HG02938 (cell line): ENCODE measurements around the gene UBE2S.
"Not testable (repeated sequence)": the region's sequence is repeated elsewhere in the genome, so short reads cannot be mapped to it uniquely, and the experiment has no call there.

Experiments used
- ATAC-seq: cut with Tn5 transposase; IDR thresholded peaks from one replicate; pipeline ENCODE4 v1.9.1; 2021; ENCODE audit warnings: mild to moderate bottlenecking, moderate library complexity; ENCODE audit not compliant: unreplicated experiment

Gene UBE2S

DNA sequence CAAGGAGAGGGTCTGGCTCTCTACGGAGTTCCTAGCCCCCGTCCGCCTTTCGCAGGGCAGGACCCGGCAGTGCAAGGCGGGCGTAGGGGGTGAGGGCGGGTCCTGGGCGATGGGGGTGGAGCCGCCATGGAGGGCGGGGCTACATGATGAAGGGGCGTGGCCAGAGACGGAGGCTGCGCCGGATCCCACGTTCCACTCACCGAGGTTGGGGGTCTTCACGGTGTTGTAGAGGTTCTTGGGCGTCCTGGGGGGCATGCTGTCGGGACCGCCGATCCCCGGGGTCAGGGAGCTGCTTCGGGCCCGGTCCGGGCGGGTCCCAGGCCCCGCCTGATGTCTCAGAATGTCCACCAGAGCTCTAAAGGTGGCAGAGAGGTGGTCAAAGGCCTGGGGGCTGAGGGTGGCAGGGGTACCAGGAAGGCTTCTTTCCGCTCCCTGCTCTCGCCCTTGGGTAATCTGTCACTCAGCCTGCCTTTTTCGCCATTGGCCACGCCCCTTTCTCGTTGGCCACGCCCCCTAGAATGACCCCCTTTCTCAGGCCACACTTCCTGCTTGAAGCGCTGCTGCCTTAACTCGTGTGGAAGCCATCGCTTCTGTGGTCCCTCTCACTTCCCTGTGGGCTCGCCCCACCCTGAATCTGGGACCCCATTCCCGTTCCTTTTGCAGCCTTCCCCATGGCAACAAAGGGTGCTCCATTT is 33.0 kb upstream of the UBE2S start:
- ATAC-seq: no peak

DNA sequence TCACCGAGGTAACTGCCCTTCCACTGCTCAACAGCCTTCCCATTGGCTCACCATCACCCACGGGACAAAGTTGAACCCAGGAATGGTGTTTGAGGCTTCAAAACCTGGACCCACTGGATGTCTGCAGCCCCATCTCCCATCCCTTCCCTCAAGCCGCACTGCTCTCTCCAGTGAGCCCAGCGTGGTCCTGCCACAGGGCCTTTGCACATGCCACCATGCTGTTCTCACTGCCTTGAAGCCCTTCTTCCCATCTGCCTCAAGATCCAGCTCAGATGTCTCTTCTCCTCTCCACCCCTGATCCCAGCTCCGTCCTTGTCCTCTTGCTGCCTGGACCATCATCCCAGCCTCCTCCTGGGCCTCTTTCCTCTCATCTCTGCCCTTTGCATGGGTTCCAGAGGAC is 31.5 kb upstream of the UBE2S start:
- ATAC-seq: no peak

DNA sequence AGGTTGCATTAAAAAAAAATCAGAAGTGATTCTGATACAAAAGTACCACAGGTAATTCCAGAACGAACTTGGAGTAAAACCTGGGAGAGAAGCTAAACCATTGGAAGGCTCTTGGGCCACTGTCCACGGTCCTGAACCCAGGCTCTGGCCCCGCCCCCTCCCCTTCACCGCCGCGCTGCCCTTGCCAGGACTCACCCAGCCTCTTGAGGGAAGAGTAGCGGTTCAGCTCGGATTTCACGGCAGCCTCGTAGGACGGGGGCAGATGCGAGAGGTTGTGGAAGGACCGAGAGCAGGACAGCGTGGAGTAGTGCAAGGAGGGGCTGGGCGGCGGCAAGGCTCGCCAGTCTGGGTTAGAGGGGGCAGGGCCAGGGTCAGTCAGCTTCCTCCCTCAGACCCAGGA is 29.8 kb upstream of the UBE2S start:
- no peak for ATAC-seq

DNA sequence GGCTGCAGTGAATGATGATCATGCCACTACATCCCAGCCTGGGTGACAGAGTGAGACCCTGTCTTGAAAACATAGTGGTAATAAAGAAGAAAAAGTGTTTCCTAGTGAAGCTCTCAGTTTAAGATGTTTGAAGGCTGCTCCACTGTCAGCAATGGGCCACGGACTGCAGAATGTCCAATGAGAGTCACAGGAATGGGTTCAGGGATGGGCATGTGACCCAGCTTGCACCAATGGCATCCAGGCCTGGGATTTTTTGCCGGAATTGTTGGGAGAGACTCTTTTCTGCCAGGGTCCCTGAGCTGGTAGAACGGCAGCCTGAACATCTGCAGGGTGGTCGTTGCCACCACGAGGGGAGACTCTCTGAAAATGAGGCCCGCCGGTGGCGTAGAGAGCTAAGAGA is 29.3 kb upstream of the UBE2S start:
- no peak for ATAC-seq

DNA sequence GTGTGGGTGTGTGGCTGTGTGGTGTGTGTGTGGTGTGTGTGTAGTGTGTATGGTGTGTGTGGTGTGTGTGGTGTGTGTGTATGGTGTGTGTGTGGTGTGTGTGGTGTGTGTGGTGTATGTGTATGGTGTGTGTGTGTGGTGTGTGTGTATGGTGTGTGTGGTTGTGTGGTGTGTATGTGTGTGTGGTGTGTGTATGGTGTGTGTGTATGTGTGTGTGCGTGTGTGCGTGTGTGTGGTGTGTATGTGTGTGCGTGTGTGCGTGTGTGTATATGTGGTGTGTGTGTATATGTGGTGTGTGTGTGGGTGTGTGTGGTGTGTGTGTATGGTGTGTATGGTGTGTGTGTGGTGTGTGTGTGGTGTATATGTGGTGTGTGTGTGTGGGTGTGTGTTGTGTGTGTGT is 27.4 kb upstream of the UBE2S start:
- no peak for ATAC-seq

DNA sequence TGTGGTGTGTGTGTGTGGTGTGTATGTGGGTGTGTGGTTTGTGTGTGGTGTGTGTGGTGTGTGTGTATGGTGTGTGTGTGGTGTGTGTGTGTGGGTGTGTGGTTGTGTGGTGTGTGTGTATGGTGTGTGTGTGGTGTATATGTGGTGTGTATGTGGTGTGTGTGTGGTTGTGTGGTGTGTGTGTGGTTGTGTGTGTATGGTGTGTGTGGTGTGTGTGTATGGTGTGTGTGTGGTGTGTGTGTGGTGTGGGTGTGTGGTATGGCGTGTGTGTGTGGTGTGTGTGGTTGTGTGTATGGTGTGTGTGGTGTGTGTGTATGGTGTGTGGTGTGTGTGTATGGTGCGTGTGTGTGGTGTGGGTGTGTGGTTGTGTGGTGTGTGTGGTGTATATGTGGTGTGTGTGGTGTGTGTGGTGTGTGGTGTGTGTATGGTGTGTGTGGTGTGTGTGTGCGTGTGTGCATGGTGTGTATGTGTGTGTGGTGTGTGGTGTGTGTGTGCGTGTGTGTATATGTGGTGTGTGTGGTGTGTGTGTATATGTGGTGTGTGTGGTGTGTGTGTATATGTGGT is 26.9 kb upstream of the UBE2S start:
- no peak for ATAC-seq

DNA sequence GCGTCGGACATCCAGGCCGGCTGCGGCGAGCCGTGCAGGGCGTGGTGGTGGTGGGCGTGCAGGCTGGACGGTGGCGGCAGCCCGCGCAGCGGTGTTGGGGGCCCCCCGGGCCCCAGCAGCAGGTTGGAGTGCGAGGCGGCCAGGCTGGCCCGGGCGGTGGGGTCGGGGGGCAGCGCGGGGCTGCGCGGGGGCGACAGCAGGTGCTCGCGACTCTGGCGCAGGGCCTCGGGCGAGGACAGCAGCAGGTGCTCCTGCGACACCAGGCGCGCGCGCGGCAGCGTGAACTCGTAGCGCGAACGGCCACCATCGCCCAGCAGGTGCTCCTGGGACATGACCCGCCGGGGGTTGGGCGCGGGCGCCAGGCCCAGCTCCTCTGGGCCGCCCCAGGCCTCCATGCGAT is 25.7 kb upstream of the UBE2S start:
- no peak for ATAC-seq

DNA sequence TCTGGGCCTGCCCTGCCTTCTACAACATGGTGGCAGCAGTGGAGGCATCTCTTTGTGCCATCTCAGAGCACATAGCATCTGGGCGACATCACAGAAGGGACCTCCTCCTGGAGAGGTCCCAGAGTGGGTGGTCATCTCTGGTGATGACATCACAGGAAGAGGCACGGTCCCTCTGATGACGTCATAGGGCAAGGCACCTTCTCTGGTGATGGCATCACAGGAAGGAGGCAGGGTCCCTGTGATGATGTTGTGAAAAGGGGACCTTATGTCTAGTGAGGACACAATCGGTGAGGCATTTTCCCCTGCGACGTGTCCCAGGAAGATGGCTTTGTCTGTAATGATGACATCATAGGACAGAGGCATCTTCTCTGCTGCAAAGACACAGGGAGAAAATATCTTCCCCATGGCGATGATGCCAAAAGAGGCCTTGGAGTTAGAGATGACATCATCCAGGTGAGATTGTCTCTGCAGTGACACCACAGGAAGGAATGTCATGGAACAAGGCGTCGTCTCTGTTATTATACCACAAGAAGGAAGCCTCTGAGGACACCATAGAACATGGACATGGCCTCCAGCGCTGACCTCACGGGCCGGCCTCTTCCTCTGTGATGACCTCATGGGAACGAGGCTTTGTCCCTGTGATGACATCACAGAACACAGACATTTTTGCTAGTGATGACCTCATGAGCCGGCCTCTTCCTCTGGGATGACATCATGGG is 24.8 kb upstream of the UBE2S start:
- ATAC-seq: no peak

DNA sequence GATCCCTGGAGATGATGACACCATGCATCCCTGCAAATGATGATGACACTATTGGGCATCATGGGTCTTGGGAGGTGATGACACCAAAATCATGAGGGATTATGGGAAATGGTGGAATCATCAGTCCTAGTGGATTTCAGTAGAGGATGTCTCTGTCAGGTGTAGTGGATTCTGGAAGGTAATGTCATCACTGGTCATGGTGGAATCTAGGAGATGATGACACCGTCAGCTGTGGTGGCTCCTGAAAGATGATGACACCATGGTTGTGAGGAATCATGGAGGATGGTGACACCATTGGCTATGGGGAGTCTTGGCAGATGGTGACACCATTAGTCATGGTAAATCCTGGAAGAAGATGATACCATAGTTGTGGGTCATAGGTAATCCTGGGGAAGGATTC is 23.6 kb upstream of the UBE2S start:
- no peak for ATAC-seq

DNA sequence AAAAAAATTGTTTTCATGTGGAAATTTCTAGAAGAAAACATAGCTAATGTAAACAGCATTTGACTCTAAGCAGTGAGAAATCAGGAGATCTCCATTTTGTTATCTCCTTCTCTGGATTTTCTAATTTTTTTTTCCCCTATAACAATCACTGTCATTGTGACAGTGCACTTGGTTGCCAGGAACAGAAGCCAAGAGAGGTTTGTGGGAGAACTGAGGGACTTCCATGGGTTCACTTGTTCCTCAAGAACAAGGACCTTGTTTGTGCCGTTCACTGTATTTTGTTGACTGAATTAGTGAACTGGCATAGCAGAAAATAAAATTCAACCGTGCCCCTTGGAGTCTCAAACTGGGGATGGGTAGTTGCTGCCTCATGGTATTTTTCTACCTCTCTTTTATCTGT is 18.5 kb upstream of the UBE2S start:
- ATAC-seq: no peak

DNA sequence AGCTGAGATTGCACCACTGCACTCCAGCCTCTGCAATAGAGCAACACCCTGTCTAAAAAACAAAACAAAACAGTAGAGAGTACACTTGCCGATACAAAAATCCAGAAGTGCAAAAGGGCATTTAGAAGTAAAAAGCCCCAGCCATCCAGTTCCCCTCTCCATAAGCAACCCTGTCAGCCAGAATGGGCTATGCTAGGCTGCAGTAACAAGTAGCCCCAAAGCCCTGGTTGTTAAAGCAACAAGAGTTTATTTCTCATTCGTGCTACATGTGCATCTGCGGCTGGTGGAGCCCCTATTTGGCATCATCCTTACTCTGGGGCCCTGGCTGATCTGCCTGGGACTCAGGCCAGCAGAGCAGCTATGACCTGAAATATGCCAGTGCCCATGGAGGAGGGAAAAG is 16.9 kb upstream of the UBE2S start:
- ATAC-seq: no peak

DNA sequence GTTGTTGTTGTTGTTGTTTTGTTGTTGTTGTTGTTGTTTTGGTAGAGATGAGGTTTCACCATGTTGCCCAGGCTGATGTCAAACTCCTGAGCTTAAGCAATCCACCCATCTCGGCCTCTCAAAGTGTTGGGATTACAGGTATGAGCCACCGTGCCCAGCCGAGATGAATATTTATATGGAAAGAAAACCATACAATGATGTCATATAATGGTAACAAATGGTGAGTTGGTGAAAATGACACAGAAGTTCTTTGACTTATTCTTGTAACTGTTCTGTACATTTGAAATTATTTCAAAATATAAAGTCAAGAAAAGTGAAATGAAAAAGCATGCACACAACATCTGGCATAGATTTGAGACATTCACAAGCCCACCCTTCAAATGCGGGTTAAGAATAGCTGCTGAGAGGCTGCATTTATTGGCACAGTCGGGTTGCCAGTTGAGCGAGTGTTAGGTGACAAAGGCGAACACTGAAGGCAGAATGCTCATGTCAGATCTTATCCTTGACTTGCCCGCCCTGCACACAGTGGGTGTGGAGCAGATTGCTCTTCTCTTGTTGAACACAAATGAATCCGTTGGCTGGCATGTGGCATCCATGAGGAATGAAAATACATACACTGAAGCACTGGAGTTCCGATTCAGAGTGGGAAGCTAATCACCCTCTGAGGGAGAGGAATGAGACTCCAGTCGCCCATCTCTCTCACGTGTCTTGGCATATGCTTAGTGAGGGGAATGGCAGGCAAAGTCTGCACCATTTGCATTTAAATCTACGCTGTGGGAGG is 15.8 kb upstream of the UBE2S start:
- ATAC-seq: no peak

DNA sequence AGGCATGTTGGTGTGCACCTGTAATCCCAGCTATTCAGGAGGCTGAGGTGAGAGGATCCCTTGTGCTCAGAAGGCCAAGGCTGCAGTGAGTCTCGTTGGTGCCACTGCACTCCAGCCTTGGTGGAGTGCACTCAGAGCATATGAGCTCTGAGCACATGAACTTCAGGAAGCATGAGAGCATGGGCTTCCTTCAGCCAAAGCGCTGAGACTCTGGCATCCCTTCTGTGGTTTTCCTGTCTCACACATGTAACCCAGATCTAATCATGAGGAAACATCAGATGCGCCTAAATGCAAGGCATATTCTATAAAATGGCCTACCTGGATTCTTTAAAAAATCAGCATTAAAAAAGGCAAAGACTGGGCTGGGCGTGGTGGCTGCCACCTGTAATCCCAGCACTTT is 13.7 kb upstream of the UBE2S start:
- ATAC-seq: not testable (repeated sequence)

DNA sequence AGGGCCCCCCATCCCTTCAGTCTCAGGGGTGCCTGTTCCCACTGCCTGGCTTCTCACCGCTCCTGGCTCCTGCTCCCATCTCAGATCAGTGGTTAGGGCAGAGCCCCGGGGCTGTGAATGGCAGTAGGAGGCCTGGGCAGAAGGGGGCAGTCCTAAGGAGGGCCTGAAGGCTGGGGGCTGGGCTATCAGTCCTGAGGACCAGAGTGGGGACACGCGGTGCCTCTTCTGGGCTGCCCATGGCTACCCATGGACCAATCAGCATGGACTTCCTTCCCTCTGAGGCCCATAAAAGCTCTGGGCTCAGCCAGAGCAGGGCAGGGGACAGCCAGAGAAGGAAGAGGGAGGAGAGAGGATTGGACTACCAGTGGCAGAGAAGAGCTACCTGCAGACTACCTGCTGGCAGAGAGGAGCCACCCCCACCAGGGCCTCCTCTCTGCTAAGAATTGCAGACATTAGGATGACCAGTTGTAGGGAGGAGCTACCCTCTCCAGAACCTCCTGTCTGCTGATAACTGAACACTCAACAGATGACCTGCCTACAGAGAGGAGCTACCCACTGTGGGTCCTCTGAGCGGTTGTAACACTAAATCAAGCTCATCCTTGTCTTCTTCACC is 12.1 kb upstream of the UBE2S start:
- no peak for ATAC-seq

DNA sequence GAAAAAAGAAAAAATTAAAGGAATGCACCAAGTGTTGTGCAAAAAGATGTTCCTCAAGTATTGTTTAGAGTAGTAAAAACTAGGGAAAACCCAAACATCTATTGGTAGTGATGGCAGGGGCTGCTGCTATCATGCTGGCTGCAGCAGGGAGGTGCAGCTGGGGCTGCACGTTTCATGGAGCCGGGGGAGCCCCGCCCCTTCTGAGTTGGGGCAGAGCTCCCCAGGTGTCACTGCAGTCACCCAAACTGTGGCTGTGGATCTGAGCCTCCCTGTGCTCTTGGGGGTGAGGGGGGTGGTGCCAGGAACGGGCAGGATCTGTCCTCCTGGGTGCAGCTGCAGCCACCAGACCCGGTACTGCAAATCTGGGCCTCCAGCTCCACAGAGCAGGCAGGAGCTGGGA is 11.5 kb upstream of the UBE2S start:
- ATAC-seq: no peak

DNA sequence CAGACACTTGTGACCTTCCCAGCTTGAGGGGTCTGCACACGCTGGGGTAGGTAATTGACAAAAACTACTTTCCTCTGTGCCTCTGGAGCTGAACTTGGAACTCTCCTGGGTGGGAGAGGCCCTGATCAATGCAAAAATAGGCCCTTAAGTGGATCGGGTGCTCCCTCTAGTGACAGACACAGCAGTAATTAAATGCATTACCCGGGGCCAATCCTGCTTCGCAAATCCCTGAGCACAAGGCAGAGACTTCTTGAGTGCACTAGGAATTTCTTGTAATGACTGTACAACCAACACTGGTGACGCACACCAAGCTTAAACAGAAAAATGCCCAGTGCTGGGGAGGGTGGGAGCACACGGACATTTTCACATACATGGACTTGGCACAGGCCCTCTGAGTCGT is 10.6 kb upstream of the UBE2S start:
- no peak for ATAC-seq

DNA sequence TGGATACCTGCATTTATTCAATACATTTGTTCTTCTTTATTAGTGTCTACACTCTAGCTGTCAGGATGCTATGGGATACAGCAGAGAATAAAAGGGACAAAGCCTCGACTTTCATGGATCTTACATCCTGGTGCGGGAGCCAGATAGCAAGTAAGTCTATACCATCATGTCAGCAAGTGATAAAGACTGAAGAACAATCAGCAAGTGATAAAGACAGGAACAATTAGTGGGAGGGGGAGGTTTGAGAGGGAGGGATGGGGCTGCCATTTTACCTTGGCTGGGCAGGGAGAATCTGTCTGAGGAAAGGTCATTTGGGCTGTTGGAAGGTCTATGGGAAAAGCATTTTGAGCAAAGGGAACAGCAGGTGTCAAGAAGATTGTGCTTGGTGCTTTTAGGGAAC is 2.6 kb upstream of the UBE2S start:
- no peak for ATAC-seq

DNA sequence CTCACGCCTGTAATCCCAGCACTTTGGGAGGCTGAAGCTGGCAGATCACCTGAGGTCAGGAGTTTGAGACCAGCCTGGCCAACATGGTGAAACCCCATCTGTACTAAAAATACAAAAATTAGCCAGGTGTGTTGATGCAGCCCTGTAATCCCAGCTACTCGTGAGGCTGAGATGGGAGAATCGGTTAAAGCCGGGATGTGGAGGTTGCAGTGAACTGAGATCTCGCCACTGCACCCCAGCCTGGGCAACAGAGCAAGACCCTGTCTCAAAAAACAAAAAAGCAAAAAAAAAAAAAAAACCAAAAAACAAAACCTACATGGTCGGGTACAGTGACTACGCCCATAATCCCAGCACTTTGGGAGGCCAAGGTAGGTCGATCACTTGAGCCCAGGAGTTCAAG is 1.6 kb upstream of the UBE2S start:
- not testable (repeated sequence) for ATAC-seq

DNA sequence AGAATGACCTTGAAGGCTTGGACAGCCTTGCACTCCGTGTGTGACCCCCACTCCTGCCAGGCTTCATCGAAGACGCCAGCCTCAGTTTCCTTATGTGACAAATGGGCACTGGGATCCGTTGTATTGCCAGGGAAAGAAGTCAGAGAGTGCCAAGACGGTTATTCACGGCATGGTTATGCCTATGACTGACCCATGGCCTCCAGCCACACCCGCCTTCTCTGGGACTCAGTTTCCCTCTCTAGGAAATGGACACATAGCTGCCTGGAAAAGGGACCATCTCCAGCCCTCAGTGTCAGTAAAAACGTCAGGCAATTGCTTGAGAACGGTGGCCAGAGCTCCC is 915 bp upstream of the UBE2S start:
- ATAC-seq: no peak

DNA sequence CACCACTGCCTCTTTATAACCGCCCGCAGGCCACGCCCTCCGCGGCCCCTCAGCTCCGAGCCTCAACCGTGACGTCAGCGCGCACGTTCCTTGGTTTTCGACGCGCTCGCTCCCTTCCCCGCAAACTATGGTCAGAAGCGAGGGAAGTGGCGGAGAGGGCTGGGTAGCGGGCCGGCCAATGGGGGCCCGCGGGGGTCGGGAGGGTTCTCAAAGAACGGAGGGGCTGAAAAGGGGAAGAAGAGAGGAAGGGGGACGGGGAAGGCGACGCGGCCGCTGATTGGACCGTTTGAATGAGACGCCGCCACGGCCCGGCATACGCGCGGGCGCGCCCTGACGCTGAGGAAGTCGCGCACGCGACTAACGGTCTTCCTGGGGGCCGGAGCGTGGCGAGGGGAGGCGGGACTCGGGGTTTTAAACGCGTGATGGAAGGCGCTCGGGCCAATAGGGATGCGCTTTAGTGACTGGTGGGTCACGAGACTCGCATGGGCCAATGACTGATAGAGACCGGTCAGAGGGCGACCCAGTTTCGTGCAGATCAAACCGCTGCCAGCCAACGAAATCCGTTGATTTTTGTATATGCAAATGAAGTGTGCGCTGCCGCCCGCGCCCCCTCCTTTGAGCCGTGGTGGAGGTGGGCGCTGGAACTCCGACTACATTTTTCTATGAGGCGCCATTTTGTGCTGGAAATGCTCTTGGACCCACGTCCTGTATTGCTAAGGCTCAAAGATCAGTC is 378 bp upstream of the UBE2S start:
- peak; percentile 83 for ATAC-seq
